ENCODE data around the gene FAM229A.
A peak's percentile ranks its signal among the peaks of the same experiment; 100 is the strongest.
"Not testable (repeated sequence)": the region's sequence is repeated elsewhere in the genome, so short reads cannot be mapped to it uniquely, and the experiment has no call there.

The FAM229A gene, protein sequence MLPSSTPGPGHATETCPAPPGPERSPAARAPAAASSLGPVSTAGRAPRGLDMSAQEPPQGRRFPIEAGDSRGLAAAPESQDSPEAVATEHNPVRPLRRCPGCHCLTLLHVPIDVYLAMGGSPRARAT

DNA sequence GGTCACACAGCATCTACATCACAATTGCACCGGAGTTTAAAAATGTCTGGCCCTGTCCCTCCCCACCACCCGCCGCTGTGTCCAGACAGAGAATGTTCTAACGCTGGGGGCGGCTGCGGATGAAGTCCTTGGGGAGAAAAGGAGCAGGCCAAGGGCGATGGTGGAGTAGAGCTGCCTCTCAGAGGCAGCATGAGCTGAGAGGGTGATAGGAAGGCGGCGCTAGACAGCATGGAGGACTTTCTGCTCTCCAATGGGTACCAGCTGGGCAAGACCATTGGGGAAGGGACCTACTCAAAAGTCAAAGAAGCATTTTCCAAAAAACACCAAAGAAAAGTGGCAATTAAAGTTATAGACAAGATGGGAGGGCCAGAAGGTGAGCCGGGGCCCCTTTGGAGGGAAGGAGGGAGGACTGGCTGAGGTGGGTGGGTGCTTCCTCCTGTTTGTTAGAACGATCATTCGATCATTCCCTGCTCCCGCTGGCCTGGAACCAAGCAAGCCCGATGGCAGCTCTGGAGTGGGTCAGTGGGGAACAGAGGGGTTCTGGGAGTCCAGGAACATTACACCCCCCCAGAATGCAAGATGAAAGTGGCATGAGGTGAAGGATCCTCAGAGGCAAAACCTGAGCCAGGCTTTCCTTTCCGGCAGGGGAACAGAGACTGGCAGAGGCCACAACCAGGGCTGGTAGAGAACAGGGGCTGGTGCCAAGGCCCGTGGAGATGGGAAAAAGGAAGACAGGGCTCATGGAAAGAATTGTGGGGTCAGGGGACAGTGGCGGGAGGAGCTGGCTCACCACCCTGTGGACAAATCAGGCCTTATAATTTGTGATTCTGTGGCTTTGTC lies at the start of gene FAM229A, which contains the start of gene TSSK3:
Gene FAM229A (minus strand): TSS at position 12 of the 840 bp plus-strand sequence. CDS start 394 bp downstream, outside the sequence.
Gene TSSK3 (plus strand): TSS at position 66 of the 840 bp plus-strand sequence. CDS start 163 bp downstream, at position 229.
- no peak for DNase-seq (ENCODE audit: low spot score)

DNA sequence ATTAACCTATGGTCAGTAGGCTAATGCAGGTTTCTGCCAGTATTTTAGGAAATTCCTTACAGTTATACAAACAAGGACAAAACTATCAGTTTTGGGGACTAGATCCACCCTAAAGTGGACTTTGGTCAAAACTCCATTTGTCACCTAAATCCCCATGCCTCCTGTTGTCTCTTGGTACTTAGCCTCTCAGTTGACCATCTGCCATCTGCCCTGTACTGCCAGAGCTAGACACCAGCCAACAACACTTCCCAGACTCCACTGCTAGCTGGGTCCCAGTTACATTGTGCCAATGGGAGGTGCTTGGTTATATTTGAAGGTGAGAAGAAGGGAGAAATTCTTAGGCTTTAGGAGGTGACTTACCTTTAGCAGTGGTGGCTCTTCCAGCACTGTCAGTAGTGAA lies 49.0 kb upstream of the FAM229A start:
- no peak for DNase-seq (ENCODE audit: low spot score)

DNA sequence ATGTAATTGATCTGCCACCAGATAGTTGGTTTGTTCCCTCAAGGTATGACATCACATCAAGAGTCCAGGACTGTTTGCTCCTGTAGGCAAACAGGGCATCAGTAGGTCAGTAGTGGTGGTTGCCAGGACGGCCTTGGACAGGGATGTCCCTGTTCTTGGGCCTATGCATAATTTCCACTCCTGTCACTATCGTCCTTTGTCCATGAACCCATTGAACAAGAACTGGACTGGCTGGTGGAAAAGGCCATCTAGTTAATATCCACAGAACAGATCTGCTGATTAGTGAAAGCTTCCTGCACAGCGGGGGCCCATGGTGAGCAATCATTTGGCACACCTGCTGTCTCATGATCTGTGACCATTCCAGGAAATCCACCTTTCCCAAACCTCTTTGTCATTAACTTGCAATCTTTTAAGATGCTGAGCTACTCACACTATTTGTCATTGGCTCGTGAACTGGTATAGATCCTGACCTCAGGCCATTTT lies 44.4 kb upstream of the FAM229A start:
- peak; percentile 21 for DNase-seq (ENCODE audit: low spot score)

DNA sequence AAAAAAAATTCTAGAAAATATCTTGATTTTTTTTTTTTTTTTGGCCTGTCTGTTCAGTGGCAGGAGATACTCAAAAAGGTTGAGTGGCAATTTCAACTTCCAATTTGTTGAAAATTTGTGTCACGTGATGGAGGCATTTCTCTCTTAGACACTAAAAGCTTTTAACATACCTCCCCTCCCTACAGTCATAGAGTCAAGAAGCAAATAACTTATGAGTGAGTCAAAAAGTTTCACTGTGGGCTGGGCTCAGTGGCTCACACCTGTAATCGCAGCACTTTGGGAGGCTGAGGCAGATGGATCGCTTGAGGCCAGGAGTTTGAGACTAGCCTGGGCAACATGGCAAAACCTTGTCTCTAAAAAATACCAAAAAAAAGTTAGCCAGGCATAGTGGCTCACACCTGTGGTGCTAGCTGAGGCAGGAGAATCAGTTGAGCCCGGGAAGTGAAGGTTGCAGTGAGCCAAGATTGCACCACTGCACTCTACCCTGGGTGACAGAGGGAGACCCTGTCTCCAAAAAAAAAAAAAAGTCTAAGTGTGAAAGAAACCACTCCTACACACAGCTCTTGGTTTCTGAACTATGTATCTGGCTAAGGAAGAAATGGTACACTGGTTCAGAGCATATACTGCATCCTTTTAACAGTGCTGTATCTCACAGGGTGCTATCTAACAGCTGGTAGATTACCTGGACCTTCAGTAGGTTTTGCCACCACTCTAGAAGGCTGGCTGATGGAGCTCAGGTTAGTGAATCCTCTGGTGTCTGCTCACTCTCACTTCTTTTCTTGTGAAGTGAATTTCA lies 43.6 kb upstream of the FAM229A start:
- no peak for DNase-seq (ENCODE audit: low spot score)

DNA sequence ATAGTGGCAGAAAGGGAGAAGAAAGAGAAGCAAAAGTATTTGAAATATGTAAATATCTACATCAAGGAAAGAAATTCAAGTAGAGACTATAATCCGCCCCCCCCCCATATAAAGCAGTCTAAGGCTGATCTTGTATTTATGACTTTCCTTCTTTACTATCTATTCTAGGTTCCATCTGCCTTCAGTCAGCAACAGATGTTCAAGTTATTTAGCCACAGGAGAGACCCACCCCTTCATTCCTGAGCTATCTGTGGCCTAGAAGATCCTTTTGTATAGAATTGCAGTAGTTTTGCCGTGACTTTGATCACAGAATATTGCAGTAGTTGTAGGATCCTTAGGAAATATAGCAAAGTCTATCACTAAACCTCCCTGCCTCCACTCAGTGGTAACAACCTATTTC lies 42.7 kb upstream of the FAM229A start:
- DNase-seq (ENCODE audit: low spot score), result no peak

DNA sequence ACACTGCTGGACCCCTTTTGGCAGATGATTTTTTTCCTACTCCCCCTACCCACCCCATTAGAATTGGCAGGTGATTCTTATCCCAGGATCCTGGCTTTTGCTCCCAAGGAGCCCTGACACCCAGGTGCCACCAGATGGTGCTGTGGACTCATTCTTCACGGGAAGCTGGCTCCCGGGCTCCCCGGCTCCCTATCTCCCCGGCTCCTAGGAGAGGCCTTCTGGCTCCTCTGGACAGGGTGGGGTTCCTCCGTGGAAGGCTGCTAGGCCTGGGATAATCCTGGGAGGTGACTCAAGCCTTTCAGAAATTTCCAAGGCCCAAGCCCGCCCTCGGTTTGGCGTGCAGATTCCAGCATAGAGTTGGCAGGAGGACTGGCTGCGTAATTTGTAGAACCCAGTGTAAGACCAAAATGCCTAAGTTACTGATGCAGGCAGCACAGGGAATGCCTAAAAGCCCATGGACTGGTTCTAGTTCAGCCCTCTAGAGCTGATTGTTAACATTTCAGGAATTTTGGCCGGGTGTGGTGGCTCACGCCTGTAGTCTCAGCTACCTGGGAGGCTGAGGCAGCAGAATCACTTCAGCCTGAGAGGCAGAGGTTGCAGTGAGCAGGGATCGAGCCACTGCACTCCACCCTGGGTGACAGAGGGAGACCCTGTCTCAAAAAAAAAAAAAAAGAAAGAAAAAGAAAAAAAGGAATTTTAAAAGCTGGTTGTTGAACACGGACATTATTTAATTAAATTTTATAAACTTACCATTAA lies 38.8 kb upstream of the FAM229A start:
- DNase-seq (ENCODE audit: low spot score), result peak; percentile 85

DNA sequence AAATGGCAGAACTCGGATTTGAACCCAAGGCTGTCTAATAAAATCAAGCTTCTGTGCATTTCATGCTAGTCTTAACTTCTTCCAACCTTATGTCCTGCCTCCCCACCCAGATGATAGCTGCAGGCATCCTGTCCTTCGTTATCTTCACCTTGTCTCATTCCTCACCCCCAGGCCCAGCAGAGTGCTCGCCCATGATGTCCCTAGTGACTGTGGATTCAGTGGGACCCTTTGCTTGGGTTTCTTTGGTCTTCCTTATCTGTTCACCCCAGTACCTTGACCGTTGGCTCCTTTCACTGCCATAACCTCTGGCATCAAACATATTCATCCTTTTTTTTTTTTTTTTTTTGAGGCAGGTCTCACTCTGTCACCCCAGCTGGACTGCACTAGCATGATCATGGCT lies 37.6 kb upstream of the FAM229A start:
- DNase-seq (ENCODE audit: low spot score), result no peak

DNA sequence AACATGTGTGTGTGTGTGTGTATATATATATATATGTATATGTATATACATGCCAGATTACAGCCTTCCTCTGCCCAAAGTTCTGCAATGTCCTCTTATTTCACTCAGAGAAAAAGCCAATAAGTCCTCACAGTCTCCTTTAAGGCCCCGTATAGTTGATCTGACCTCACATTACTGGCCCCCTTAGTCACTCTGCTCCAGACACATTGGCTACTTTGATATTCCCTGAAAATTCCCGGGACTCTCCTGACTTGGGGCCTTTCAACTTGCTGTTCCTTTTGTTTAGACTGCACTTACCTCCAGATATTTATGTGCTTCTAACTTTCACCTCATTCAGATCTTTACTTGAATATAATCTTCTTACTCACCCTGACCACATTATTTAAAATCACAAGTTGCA lies 36.1 kb upstream of the FAM229A start:
- peak; percentile 45 for DNase-seq (ENCODE audit: low spot score)

DNA sequence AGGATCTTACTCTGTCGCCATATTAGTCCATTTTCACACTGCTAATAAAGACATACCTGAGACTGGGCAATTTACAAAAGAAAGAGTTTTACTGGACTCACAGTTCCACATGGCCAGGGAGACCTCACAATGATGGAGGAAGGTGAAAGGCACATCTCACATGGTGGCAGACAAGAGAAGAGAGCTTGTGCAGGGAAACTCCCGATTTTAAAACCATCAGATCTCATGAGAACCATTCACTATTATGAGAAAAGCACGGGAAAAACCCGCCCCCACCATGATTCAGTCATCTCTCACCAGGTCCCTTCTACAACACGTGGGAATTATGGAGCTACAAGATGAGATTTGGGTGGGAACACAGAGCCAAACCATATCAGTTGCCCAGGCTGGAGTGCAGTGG lies 34.2 kb upstream of the FAM229A start:
- not testable (repeated sequence) for DNase-seq (ENCODE audit: low spot score)

DNA sequence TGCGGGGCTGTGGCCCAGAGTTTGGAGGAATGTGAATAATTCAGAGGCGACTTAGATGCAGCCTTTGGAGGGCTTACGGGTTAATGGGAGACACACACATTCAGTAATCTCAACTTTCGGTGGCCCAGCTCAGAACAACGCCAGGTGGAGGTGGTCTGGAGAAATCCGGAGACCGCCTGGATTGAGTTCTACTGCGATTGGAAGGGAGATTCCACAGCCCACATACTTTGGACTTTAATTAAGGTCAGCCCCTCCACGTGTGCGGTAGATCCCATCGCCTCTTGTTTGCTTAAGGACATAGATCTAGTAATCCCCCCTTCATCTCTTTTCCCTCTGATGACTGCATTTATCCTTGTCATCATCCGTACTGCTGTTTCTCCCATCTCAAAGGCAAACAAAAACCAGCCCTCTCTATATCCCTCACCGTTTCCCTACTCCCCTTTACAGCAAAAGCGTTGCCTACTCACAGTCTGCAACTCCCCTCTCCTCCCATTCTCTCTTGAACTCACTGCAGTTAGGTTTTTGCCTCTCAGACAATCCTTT lies 32.7 kb upstream of the FAM229A start:
- peak; percentile 37 for DNase-seq (ENCODE audit: low spot score)

DNA sequence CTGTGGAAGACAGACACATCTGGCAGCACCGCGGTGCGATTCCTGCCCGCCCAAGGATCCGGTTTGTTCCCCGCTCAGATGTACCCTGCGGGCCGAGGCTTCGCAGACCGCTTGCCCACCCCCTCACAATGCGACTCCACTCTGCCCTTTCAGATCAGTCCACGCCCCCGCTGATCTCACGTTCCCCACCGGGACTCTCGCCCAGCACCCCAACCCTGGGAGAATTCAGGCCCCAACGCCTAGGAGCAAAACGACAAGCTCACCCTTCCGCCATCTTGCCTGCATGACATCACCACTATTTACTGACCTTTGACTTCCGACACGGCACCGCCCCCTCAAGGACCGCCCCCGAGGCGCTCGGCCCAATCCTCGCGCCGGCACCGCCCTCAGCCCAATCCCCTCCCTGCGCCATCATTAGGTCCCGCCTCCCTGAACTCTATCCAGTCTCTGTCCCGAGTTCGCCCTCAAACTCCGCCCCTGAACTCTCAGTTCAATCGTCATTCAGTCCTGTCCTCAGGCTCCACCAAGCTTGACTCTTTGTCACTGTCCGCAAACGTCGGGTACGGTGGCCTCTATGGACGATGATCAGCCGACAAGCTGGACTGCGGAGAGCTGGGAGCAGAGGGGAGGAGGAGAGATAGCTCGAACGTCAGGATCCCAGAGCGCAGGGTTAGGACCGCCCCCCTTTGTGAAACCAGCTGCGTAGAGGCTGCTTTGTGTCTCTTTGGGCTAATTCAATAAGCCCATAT lies 32.0 kb upstream of the FAM229A start, which contains the start of gene BSDC1:
Gene BSDC1 (minus strand): TSS at position 301 of the 749 bp plus-strand sequence. CDS start 27 bp downstream, at position 274.
- DNase-seq (ENCODE audit: low spot score), result peak; percentile 99

DNA sequence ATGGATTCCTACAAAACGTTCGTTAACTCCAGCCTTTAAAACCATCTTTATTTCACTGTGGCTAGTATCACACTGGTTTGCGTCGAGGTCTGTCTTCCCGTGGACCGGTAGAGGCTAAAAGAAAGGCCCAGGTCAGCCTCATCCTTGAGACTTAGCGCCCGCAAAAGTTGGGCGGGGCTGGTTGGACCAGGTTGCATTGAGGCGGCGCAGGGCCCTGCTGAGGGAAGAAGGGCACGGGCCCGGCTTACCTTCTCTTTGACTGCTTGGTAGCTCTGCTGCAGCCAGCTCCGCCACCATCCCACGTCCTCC lies 31.5 kb upstream of the FAM229A start:
- DNase-seq (ENCODE audit: low spot score), result peak; percentile 57

DNA sequence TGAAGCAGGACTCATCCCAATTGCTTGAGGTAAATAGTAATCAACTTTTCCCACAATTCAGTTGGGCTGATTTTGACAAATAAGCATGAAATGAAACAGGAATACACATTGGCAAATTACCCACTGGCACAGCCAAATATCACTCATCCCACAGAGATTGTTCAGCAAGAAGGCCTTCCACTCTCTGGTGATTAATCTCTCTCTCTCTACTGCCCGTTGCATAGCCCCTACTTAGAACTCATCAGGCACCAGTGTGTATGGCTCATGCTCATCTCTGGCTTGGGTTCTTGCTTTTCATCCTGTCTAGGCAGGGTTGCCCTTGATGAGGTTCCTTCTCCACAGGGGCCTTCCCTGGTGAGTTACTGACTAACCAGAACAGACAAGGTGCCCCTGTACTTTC lies 30.9 kb upstream of the FAM229A start:
- peak; percentile 78 for DNase-seq (ENCODE audit: low spot score)

DNA sequence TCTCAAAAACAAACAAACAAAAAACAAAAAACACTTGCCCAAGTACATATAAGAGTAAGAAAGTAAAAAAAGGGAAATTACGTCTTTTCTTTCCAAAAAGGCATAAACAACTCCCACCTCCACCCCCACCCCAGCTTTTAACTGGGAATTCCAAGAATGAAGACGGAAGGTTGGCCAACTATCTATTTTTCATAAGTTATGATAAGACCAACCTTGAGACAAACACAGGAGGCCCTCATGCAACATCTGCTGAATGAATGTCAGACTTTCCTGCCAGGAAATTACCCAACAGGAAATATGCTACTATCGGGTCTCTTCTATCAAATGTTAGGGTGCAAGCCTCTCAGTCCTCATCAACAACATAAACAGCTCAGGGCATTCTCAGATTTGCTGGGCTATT lies 30.0 kb upstream of the FAM229A start:
- no peak for DNase-seq (ENCODE audit: low spot score)

DNA sequence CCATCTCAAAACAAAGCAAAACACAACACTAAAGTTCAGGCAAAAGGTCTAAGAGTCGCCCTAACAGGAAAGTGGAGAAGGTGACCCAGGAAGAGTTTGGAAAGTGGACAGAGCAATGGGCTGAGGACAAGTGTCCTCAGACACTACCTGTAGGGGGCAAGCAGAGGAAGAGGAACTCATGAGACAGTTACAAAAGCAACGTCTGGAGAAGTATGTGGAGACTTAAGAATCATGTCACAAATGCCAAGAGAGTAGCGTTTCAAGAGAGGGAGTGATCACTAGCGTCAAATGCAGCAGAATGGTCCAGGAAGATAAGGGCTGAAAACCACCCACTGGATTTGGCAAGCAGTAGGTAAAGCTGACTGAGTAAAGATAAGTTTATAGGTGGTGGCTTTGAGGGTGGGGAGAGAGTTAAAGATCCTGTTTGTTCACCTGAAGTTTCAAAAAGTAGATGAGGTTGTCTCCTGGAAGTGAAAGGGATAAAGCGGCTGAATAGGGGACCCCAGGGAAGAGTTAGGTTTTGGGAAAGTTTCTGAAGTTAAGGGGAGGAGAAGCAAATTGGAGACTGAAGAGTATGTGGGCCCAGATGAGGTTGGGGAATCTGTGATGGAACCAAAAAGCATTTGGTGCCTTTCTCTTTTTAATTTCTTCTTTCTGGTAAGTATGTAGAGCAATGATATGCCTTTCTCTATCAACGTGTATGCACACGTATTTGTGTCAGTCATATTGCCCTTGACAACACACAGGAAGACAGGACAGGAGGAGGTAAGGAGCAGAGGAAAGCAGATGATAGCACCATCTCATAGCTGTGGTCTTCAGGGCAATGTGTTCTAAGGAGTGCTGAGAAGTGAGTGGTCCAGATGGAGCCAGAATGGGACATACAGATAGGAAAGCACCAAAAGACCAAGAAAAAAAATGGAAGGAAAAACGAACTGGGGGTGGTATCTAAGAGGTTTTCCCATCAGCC lies 28.9 kb upstream of the FAM229A start:
- DNase-seq (ENCODE audit: low spot score), result no peak

DNA sequence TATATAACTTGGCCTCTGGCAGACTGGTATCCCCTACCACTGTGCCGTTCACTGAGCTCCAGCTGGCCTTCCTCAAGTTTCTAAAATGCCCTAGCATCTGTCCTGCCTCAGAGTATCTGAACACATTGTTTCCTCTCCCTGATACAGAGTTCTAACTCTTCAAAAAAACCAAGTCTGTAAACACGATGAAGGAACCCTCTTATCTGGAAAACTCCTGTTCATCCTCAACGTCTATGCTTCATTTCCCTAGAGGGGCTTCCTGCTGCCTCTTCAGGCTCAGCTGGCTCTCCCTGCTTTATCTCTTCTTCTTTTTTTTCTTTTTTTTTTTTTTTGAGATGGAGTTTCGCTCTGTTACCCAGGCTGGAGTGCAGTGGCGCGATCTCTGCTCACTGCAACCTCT lies 26.4 kb upstream of the FAM229A start:
- no peak for DNase-seq (ENCODE audit: low spot score)

DNA sequence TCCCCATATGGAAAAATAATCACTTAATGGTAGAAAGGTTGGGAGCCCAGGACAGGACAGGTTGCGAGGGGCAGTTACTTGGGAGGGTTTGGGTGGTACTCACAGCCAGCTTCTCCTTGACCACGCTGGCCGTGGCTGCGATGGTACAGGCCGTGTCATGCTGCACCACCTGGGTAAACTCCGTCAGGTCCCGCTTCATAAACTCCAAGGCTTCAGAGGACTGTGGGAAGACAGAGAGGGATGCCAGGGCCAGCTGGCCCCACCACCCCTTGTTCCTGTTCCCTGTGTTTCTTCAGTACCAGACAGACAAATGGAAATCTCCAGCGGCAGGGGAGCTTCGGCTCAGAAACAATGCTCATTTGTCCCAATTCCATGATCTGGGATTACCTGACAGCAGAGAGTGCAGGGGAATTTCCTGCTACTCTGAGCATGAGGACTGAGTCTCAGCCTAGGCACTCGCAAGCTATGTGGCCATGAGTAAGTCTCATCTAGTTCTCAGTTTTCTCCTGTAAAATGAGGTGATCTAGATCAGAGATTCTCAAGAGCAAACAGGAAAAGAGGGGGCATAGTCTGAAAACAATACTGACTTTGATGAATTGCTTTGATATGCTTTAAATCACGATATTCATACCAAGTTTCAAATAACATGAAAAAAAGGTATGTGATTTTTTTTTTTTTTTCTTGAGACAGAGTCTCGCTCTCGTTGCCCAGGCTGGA lies 24.5 kb upstream of the FAM229A start:
- DNase-seq (ENCODE audit: low spot score), result no peak

DNA sequence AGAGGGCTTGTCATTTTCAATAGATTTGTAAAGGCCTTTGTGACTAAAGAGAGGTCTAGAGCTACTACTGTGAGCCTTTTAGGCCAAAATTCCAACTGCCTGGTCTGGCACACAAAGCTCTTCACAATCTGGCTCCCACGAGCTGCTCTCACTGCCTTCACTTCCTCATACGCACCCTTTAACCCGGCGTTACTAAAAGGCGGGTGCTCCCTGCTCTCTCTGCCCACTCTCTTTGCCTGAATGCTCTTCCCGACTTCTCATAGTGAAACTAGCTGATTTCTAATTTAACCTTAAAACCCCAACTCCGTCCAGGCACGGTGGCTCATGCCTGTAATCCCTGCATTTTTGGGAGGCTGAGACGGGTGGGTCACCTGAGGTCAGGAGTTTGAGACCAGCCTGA lies 17.8 kb upstream of the FAM229A start:
- no peak for DNase-seq (ENCODE audit: low spot score)

Measured in RKO (cell line).